WTC11 (cell line): ENCODE data around the gene PGAM5.

Source experiments
- CTCF ChIP-seq: fragments of 200-600 bp; IDR thresholded peaks from 2 replicates; pipeline ENCODE4 v1.8.0; 2022; ENCODE audit warnings: antibody characterized with exemption
- E2F5 ChIP-seq: sonication (generic); formaldehyde crosslinking; IDR thresholded peaks from 2 replicates; pipeline ENCODE4 v1.8.1; 2022; ENCODE audit warnings: mild to moderate bottlenecking, moderate library complexity, missing genetic modification reagents
- FOXP1 ChIP-seq: sonication (generic); formaldehyde crosslinking; IDR thresholded peaks from 2 replicates; pipeline ENCODE4 v1.8.0; 2022; ENCODE audit warnings: missing genetic modification reagents, mild to moderate bottlenecking, moderate library complexity, borderline replicate concordance
- JUN ChIP-seq: sonication (generic); formaldehyde crosslinking; IDR thresholded peaks from 2 replicates; pipeline ENCODE4 v1.8.0; 2023; ENCODE audit warnings: mild to moderate bottlenecking, missing genetic modification reagents
- PREB ChIP-seq: sonication (generic); formaldehyde crosslinking; IDR thresholded peaks from 2 replicates; pipeline ENCODE4 v1.8.1; 2022; ENCODE audit warnings: mild to moderate bottlenecking, missing genetic modification reagents, moderate library complexity, borderline replicate concordance
- ZNF138 ChIP-seq: sonication (generic); formaldehyde crosslinking; conservative IDR thresholded peaks from 2 replicates; pipeline ENCODE4 v1.8.1; 2022; ENCODE audit warnings: mild to moderate bottlenecking, moderate library complexity, missing genetic modification reagents

GRCh38 chr12:132746613-132747012 lies 36.0 kb downstream of the PGAM5 start:
- TF ChIP-seq PREB (CRISPR knock-in tag) (no peak), CTCF (no peak), E2F5 (no peak), JUN (no peak), FOXP1 (CRISPR knock-in tag) (no peak), ZNF138 (CRISPR knock-in tag) (no peak)
